ENCODE data around the gene ELOVL1.

DNA sequence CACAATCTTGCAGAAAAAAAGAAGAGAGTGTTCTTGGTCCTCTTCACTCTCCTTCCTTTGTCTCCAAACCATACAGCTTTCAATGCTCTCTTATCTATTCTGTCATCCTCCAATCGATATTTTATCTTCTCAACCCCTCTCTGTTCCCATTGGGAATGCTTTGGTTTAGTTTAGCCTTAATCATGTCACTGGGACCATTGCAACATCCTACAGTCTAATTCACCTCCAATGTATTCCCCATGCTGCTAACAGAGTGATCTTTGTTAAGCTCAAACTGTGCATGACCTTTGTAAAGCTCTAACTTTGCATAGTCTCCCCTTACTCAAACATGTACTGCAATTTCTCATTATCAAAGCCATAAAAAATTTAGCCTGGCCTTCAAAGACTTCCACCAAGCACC, 27.3 kb downstream of the ELOVL1 start:
- no peak for TF ChIP-seq POLR2A (IDR thresholded peaks at IDR 0.05)
- no peak for TF ChIP-seq CTCF (IDR thresholded peaks at IDR 0.05)
